Posterior cingulate gyrus (tissue), 11 donors: ENCODE results near the gene PRR14L.
"Not testable (repeated sequence)": the region's sequence is repeated elsewhere in the genome, so short reads cannot be mapped to it uniquely, and the experiment has no call there.

ENCODE experiments used
- DNase-seq, 10 donors: peaks; one replicate each; pipeline versions ENCODE4 v3.0.0 to v3.0.0-alpha.2; 2020 to 2021; ENCODE audit warnings: mixed read lengths in 3 of 10
- intact Hi-C: fragments of 100-400 bp; cut with DNase I; formaldehyde crosslinking; loops from one replicate; pipeline ENCODE4 v1.15.1; 2023

The PRR14L gene

DNA sequence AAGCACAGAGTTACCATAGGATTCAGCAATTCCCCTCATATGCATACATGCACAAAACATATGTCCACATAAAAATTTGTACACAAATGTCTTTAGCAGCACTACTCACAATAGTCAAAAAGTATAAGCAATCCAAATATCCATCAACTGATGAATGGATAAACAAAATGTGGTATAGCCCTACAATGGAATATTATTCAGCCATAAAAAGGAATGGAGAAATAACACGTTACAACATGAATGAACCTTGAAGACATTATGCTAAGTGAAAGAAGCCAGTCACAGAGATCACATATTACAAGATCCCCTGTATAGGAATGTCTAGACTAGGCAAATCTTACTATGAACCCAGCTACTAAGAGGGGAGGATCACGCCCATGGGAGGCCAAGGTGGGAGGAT lies 7.2 kb downstream of the PRR14L start:
- DNase-seq = no peak
- intact Hi-C loops = no loop called here

DNA sequence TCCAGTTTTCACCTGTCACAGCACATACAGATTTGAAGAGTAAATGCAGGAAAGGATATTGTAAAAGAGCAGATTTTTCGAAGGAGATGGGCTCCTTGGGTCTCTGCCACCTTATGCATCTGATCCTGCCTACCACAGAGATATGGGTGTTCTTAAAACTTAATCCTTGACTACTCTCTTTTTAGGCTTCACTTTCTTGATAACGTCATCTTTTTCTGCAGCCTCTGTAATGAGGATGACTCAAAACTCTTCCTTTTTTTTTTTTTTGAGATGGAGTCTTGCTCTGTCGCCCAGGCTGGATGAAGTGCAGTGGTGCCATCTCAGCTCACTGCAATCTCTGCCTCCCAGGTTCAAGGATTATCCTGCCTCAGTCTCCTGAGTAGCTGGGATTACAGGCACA lies 7.8 kb downstream of the PRR14L start:
- intact Hi-C loops = no loop called here
- no peak for DNase-seq

DNA sequence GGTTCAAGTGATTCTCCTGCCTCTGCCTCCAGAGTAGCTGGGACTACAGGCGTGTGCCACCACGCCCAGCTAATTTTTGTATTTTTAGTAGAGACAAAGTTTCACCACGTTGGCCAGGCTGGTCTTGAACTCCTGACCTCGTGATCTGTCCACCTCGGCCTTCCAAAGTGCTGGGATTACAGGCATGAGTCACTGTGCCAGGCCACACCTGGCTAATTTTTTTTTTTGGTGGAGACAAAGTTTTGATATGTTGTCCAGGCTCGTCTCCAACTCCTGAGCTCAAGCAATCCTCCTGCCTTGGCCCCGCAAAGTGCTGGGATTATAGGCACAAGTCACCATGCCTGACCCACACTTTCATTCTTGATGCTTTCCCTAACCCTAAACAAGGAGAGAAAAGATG lies 9.6 kb downstream of the PRR14L start:
- intact Hi-C loops, DNase-seq: not testable (repeated sequence)

DNA sequence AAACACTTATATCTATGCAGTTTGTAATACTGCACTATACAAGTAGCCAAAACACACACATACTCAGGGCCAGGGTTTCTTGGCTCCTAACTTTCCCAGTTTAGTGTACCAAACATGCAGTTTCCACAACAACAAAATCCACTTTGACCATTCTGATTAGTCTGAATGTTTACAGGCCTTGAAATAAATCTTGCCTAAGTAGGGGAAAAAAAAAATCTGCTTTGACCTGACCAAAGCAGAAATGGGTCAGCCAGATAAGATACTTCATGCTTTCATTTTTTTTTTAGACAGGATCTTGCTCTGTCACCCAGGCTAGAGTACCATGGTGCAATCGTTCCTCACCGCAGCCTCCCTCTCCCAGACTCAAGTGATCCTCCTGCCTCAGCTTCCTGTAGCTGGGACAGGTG lies 10.1 kb downstream of the PRR14L start:
- intact Hi-C loops = no loop called here

DNA sequence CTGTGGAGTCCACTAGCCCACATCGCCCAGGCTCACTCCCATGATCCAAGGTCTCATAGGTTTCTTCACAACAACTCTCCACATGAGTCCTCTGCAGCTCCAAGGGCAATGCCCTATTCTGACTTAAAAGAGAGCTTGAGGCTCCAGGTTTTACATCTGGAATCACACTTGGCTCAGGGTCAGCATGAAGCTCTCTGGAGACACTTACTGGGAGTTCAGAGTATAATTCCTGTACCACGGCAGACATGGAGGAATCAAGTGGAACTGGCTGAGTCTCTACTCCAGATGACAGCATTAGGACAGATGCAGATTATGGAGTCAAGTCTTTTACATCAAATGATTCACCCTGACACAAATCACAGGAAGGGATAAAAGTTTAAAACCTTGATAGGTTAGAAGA lies 11.4 kb downstream of the PRR14L start:
- intact Hi-C loops = no loop called here
- no peak for DNase-seq

More for the DNA sequence above, 10.1 kb downstream of the PRR14L start:
- no peak for DNase-seq

DNA sequence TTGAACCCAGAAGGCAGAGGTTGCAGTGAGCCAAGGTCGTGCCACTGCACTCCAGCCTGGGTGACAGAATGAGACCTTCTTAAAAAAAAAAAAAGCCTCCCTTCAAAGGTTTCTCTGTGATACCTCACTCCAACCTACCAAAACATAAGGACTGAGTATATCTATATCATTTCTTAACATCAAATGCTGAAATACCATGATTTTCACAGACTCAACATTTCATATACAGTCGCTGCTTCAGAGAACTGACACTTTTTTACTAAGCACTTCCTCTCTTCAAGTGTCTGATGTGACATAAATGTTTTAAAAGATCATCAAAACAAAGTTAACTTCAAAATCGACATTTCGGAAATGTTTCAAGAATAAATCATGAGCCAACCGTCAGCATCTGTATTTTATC lies 12.0 kb downstream of the PRR14L start:
- intact Hi-C loops = no loop called here
- no peak for DNase-seq

DNA sequence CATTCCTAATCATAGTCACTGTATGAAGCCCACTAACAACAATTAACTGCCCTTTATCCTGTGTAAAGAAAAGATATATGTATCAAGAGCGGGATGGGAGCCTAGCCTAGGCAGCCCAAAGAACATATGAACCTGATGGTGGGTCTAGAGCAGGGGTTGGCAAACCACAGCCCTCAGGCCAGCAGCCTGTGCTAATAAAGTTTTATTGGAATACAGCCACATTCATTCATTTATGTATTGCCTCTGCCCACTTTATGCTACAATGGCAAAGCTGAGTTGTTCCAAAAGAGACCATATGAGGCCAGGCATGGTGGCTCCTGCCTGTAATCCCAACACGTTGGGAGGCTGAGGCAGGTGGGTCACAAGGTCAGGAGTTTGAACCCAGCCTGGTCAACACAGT lies 13.5 kb downstream of the PRR14L start:
- intact Hi-C loops = no loop called here
- no peak for DNase-seq

DNA sequence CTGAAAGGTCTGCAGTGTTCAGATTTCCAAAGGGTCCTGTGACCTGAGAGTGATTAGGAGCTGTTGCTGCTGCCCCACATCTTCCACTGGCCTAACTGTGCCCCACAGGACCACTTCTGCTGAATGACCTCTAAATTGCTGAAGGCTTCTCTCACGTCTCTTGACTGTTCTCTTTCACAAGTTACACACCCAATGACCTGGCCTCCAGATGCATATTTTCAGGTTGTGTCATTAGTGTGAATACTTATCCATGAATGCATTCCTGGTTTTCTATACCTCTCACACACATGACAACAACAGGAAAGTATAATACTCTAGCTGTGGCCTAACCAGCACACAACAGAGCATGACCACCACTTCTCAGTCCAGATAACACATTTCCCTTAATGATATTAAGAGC lies 15.4 kb downstream of the PRR14L start:
- DNase-seq = no peak
- intact Hi-C loops = no loop called here

DNA sequence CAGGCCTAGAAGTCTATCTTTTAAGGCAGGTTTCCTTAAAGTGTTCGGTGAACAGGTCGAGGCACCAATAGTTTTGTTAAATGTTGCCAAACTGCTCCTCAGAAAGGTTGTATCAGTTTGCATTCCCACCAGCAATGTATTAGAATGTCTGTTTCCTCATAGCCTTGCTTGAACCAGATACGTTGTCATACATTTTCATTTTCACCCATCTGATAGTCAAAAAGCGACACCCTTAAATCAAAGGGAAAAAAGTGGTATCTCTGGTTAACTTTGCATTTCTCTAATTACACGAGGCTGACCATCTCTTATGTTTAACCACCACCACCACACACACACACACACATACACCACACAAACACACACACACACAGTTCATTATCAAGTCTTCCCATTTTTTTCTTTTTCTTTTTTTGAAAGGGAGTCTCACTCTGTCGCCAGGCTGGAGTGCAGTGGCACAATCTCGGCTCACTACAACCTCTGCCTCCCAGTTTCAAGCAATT lies 16.3 kb downstream of the PRR14L start:
- DNase-seq = no peak
- intact Hi-C loops = no loop called here

DNA sequence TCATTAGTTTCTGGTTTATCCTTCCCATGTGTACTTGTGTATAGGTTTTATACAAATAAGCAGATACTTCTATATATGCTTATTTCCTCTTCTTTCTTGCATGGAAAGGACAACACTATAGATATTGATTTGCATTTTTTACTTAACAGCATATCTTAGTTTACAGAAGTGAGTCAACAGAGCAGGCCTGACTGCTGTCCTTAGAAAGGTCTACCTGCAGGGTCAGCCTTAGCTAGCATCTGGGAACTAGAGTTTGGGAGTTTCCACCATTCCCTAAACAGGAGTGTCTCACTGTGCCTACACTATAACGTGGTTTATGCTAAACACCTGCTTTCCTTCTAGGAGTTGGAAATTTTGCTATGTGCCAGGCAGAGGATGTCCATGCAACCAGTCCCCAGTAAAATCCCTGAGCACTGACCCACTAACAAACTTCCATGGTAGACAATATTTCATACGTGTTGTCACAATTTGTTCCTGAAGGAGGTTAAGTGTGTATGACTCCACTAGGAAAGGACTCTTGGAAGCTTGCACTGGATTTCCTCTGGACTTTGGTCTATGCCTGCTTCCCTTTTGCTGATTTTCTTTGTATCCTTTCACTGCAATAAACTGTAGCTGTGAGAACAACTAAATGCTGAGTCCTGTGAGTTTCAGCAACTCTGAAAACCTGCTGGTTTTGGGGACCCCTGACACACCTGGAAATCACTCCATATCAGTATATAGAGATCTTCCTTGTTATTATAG lies 17.7 kb downstream of the PRR14L start:
- no peak for DNase-seq
- intact Hi-C loops = no loop called here

DNA sequence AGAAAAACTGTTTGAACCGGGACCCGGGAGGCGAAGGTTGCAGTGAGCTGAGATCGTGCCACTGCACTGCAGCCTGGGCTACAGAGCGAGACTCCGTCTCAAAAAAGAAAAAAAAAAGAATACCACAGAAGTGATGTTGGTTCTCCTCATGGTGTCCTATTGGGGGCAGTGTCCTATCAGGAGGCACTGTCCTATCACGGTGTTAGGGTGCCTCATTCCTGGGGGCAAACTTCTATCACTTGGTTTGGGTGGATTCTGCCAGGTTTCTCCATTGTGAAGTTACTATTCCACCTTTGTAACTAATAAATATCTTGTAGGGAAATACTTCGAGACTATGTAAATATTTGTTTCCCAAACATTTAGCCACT lies 19.6 kb downstream of the PRR14L start:
- no peak for DNase-seq
- intact Hi-C loops = no loop called here

DNA sequence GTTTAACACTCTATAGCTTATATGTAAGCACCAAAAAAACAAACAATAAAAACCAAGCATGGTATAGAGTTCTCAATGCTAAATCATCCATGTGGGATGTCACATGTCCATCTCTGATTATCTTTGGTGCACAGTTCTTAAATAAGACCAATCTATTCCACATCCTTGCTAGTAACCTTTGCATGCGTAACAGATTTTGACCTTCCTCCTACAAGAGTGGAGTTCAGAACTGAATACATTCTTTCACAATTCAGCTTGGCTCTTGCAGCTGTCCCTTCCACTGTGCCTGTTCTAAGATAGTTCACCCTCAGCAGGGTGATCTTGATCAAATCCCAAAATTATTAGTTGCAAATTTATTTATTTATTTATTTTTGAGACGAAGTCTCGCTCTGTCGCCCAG lies 21.1 kb downstream of the PRR14L start:
- intact Hi-C loops = no loop called here
- no peak for DNase-seq

DNA sequence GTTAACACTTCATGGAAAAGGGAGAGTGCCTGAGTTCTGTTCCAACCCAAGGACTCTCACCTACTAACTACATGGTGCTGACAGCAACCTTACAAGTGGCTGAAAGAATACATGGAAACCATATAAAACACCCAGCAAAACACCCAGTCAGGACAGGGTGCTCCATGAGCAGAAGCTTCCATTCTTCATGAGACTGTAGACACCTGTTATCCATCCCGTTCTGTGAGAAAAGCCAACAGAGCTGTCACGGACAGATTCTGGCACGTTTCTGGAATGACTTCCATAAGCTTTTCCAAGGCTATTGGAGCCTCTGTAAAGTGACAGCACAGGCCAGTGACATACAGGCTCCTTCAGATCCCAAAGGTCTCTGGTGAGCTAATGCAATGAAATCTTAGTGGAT lies 23.2 kb downstream of the PRR14L start:
- intact Hi-C loops = no loop called here
- no peak for DNase-seq

DNA sequence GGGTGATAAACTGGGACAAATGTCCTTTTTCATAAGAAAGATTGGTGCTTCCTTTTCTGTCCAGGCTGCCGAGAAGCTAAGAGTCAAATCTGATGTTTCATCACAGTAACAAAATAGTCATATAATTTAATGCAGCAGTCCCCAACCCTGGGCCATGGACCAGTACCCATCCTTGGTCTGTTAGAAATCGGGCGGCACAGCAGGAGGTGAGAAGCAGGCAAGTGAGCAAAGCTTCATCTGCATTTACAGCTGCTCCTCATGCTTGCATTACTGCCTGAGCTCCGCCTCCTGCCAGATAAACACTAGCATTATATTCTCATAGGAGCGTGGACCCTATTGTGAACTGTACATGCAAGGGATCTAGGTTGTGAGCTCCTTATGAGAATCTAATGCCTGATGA lies 26.2 kb downstream of the PRR14L start:
- DNase-seq = peak in 1 of 10 donors; percentile 11
- intact Hi-C loops = no loop called here

DNA sequence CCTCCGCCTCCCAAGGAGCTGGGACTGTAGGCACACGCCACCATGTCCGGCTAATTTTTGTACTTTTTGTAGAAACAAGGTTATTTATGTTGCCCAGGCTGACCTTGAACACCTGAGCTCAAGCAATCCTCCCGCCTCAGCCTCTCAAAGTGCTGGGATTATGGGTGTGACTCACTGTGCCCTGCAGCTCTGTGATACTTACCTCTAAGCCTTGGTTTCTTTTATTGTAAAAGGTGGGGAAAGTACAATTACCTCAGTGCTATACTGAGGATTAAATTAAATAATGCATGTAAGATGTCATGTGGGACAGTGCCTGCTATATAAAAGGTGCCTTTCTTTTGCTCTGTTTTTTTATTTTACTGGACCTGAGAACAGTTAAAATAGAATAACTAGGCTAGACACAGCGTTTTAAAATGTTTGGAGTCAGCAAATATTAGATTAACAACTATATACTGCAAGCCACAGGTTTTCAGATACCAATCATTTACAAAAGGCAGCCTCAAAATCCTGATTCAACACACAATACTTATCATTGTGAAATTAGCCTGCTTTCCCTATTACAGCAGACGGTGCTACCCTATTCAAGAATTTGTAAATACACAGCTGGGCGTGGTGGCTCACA lies 30.0 kb downstream of the PRR14L start:
- intact Hi-C loops = no loop called here
- no peak for DNase-seq

DNA sequence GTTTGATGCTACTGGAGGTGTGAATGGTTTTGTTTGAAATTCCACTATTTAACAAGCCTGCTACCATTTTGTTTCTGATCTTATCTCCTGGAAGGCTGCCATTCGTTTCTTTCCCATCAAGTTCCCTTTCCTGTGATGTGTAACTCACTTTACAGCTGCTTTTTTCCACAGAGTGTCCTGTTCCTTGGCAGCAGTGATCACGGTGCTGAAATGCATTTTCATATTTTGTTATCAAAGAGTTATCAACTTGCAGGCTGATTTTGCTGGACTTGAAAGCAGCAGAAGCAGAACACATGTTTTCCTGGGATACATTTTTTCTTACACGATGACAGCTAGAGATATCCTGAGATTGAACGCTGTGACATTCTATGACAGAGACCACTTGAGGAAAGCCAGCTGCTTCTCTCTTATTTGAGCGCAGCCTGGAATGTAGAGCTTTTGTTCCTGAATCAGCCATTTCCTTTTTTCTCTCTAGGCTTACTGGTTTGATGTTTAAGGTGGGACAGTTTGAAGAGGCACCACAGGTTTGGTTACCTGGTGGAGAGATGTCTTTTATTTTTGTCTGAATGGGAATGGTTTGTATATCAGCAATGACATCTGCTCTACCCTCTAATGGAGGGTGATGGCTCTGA lies 34.7 kb downstream of the PRR14L start:
- DNase-seq = no peak
- intact Hi-C loops = no loop called here

DNA sequence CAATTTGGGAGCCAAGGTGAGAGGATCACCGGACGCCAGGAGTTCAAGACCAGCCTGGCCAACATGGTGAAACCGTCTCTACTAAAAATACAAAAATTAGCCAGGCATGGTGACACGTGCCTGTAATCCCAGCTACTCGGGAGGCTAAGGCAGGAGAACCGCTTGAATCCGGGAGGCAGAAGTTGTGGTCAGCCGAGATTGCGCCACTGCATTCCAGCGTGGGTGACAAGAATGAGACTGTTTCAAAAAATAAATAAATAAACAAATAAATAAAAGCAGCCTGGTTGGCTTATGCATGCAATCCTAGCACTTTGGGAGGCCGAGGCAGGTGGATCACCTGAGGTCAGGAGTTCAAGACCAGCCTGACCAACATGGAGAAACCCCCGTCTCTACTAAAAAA lies 38.7 kb downstream of the PRR14L start:
- DNase-seq, intact Hi-C loops: not testable (repeated sequence)

DNA sequence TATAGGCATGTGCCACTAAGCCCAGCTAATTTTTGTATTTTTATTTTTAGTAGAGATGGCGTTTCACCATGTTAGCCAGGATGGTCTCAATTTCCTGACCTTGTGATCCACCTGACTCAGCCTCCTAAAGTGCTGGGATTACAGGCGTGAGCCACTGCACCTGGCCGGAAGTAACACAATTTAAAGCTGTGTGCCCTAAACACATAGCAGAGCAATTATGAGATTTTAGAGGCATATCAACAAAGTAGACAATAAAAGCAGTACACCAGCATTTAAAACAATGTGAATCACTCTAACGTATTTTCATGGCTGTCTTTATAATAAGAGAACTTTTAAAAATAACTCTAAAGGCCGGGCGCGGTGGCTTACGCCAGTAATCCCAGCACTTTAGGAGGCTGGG lies 42.4 kb downstream of the PRR14L start:
- DNase-seq = no peak
- intact Hi-C loops = no loop called here

DNA sequence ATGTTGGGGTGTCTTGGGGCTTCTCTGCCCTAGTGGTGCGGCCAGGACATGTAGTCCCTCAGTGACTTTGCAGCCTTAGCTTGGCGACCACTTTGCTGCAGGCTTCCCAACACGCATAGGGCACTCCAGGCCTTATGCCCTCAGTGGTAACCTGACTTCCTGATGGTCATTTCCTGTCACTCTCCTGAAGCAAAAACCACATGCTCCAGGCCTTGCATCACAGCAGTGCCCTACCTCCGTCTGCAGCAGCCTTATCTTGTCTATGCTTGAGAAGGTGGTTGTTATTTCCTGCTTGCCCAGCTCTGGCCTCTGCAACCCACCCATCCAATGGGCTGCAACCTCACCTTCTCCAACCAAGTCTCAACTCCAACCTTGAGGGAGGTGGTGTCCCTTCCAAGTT lies 54.5 kb downstream of the PRR14L start:
- intact Hi-C loops = no loop called here
- no peak for DNase-seq

DNA sequence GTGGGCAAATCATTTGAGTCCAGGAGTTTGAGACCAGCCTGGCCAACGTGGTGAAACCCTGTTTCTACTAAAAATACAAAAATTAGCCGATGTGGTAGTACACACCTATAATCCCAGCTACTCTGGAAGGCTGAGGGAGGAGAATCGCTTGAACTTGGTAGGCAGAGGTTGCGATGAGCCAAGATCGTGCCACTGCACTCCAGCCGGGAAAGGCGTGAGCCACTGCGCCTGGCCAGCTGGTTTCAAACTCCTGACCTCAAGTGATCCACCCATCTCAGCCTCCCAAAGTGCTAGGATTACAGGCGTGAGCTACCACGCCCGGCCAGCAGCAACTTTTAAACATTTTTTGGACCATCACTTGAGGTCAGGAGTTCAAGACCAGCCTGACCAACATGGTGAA lies 55.9 kb downstream of the PRR14L start:
- intact Hi-C loops, DNase-seq: not testable (repeated sequence)

DNA sequence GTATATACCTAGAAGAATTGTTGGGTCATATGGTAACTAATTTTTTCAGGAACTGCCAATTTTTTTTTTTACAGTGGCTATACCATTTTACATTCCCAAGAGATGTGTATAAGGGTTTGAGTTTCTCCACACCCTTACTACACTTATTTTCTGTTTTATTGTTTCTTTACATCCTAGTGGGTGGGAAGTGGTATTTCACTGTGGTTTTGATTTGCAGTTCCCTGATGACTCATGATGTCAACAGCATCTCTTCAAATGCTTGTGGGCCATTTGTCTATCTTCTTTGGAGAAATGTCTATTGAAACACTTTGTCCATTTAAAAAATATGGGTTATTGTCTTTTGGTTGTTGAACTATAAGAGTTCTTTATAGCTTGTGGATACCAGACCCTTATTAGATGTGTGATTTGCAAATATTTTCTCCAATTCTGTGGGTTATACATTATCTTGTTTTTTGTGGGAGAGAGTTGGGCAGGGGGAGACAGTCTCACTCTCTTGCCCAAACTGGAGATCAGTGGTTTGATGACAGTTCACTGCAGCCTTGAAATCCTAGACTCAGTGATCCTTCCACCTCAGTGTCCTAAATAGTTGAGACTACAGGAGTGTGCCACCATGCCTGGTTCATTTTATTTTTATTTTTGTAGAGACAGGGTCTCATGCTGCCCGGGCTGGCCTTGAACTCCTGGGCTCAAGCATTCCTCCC lies 57.6 kb downstream of the PRR14L start:
- no peak for DNase-seq
- intact Hi-C loops = no loop called here
